ENCODE results near the gene RABL6.

Gene RABL6

GRCh38 chr9:136857166-136857565 is 49.4 kb downstream of the RABL6 start:
- Histone ChIP-seq H3K9me3 (no peaks in the 10 kb centered on the region), H3K27ac (no peak overlapping the region), H3K27me3 (no peaks in the 10 kb centered on the region), H3K4me3 (no peak overlapping the region), H3K9ac (no peak overlapping the region), H4K20me1 (peaks cover 84% of the 10 kb centered on the region), H3K36me3 (peaks cover 36% of the 10 kb centered on the region), H3K4me1 (peaks cover 93% of the 10 kb centered on the region), H3K4me2 (peak overlapping the region; percentile 95)
- TF ChIP-seq Cebpa-rat (IDR thresholded peaks at IDR 0.05): no peak

- Histone ChIP-seq H3K4me2 (peak overlapping the region; percentile 95), H3K9me3 (no peaks in the 10 kb centered on the region), H3K27ac (peak overlapping the region; percentile 77)
These were observed 50.0 kb downstream of the RABL6 start for GRCh38 chr9:136857581-136858412.

DNA sequence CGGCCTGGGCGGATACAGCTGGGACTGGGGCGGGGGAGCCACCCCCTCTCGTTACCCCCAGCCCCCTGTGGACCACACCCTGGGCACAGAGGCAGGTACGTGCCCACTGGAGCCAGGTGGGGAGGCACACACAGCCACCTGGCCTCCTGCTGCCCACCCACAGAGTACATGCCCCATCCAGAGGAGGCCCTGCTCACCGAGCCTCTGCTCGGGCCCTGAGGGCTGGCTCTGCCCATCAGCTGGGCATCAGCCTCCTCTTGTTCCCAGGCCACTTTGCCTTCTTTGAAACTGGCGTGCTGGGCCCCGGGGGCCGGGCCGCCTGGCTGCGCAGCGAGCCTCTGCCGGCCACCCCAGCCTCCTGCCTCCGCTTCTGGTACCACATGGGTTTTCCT is 50.7 kb downstream of the RABL6 start:
- H3K4me3 ChIP-seq: no peak overlapping the region
- peaks cover 48% of the 10 kb centered on the region for H3K36me3 ChIP-seq
- no peaks in the 10 kb centered on the region for H3K9me3 ChIP-seq
- peak overlapping the region; percentile 95 for H3K4me2 ChIP-seq
- H3K9ac ChIP-seq: peak overlapping the region; percentile 72
- peaks cover 97% of the 10 kb centered on the region for H4K20me1 ChIP-seq
- H3K27me3 ChIP-seq: no peaks in the 10 kb centered on the region
- peak overlapping the region; percentile 77 for H3K27ac ChIP-seq
- peaks cover 87% of the 10 kb centered on the region for H3K4me1 ChIP-seq
- no peak for TF ChIP-seq Cebpa-rat (IDR thresholded peaks at IDR 0.05)

More at GRCh38 chr9:136857581-136858412, 50.0 kb downstream of the RABL6 start:
- Histone ChIP-seq H4K20me1 (peaks cover 90% of the 10 kb centered on the region), H3K4me1 (peaks cover 94% of the 10 kb centered on the region), H3K9ac (peak overlapping the region; percentile 72), H3K36me3 (peaks cover 42% of the 10 kb centered on the region), H3K27me3 (no peaks in the 10 kb centered on the region), H3K4me3 (no peak overlapping the region)
- no peak for TF ChIP-seq Cebpa-rat (IDR thresholded peaks at IDR 0.05)

DNA sequence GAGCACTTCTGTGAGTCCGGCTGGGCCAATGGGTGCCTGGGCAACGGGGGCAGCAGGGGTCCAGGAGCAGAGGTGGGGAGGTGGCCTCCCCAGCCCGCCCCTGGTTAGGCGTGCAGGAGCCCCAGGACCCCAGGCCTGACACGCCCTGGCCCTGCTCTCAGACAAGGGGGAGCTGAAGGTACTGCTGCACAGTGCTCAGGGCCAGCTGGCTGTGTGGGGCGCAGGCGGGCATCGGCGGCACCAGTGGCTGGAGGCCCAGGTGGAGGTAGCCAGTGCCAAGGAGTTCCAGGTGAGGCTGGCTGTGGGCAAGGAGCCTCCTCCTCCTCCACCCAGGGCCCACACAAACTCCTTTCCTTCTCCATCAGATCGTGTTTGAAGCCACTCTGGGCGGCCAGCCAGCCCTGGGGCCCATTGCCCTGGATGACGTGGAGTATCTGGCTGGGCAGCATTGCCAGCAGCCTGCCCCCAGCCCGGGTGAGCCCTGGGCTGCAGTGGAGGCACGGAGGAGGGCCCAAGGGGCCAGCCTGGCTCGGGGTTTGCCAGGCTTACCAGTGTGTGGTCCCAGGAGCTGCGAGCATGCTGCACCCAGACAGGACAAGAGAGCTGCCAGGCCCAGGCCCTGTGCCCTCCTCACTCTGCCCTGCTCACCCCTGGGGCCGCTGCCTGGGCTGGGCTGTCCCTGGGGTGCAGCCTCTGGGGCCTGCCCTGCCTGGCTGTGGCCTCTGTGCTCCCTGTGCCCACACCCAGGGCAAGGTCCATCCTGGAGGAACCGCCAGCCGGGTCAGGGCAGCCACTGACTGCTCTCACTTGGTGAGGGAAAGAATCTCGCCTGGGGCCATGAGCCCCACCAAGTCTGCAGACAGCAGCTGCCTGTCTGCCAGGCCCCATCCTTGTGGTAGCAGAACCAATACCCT is 51.4 kb downstream of the RABL6 start:
- Histone ChIP-seq H3K36me3 (peaks cover 55% of the 10 kb centered on the region), H3K27me3 (no peaks in the 10 kb centered on the region), H3K27ac (peak overlapping the region; percentile 77), H3K4me2 (peak overlapping the region; percentile 95), H4K20me1 (peaks cover 100% of the 10 kb centered on the region), H3K9ac (peak overlapping the region; percentile 72), H3K4me3 (peak overlapping the region; percentile 4), H3K4me1 (peaks cover 87% of the 10 kb centered on the region), H3K9me3 (no peaks in the 10 kb centered on the region)
- TF ChIP-seq Cebpa-rat (IDR thresholded peaks at IDR 0.05): no peak

DNA sequence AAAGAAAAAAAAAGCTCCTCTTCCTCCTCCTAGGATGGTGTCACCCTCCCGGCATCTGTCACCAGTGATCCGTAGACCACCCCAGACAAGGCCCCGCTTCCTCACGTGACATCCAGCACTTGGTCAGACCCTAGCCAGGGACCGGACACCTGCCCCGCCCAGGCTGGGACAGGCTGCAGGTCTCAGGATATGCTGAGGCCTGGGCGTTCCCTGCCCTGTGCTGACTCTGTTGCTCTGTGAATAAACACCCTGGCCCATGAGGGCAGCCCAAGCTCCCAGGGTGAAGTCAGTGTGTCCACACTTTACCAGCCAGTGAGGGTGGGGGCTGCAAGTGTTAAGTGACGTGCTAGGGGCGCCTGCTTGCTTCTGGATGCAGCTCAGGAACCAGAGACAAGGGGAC is 52.8 kb downstream of the RABL6 start:
- H3K4me3 ChIP-seq: no peak overlapping the region
- H3K4me2 ChIP-seq: peak overlapping the region; percentile 95
- TF ChIP-seq Cebpa-rat (IDR thresholded peaks at IDR 0.05): no peak
- H3K36me3 ChIP-seq: peaks cover 62% of the 10 kb centered on the region
- no peaks in the 10 kb centered on the region for H3K27me3 ChIP-seq
- 0 out of 2 replicates have a peak overlapping the region, but pooled peaks have one; percentile 18 for H3K27ac ChIP-seq
- no peaks in the 10 kb centered on the region for H3K9me3 ChIP-seq
- H3K4me1 ChIP-seq: peaks cover 86% of the 10 kb centered on the region
- peak overlapping the region; percentile 29; the same call in 1 of the 2 replicates for H3K9ac ChIP-seq
- peaks cover 100% of the 10 kb centered on the region for H4K20me1 ChIP-seq

DNA sequence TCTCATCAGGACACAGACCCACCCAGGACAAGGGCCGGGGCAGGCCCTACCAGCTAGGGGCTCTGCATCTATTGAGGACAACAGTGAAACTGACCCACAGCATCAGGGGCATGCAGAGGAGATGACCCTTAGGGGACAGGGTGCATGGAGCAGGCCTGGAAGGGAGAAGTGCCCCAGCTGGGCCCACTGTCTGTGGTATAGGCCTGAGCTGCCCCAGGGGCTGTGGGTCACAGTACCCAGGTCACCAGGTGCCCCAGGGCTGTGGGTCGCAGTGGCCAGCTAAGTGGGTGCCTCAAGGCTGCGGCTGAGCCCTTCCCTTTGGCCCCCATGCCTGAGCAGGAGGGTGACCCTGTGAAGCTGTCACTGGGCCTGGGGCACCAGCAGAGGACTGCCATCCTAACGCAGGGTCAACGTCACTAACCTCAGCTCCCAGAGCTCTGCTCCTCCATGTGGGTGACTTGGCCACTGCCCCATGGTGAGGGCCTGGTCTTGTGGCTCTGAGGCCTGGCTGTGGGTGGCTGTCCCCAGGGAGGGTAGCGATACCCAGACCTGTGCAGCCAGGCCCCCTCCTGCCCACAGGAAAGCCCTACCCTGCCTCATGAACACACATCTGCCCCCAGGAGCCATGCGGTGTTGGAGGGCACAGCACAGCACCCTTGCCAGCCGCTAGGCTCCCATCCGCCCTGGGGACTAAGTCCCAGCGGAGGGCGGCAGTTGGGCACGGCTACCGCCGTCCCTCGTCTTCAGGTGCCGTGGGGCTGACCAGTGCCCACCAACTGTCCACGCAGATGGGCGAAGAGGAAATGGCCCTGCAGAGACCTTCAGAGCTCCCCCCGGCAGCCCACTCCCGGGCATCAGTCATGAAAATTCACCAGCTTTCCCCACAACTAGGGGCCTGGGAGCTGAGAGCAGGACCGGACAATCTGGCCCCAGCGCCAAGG is 53.5 kb downstream of the RABL6 start:
- Histone ChIP-seq H3K4me1 (peaks cover 79% of the 10 kb centered on the region), H3K4me3 (no peak overlapping the region), H3K27me3 (no peaks in the 10 kb centered on the region), H3K4me2 (peak overlapping the region; percentile 95; the same call in 1 of the 2 replicates), H3K27ac (0 out of 2 replicates have a peak overlapping the region, but pooled peaks have one; percentile 18), H4K20me1 (peaks cover 93% of the 10 kb centered on the region), H3K9ac (peak overlapping the region; percentile 29; the same call in 1 of the 2 replicates), H3K36me3 (peaks cover 62% of the 10 kb centered on the region), H3K9me3 (no peaks in the 10 kb centered on the region)
- no peak for TF ChIP-seq Cebpa-rat (IDR thresholded peaks at IDR 0.05)

GRCh38 chr9:136861874-136862457 is 54.2 kb downstream of the RABL6 start:
- no peak for TF ChIP-seq Cebpa-rat (IDR thresholded peaks at IDR 0.05)
- peaks cover 86% of the 10 kb centered on the region for H4K20me1 ChIP-seq
- peak overlapping the region; percentile 95; the same call in 1 of the 2 replicates for H3K4me2 ChIP-seq
- H3K9me3 ChIP-seq: peaks cover 1% of the 10 kb centered on the region; the same call in 1 of the 2 replicates
- peaks cover 60% of the 10 kb centered on the region for H3K36me3 ChIP-seq
- no peak overlapping the region for H3K27ac ChIP-seq
- H3K27me3 ChIP-seq: no peaks in the 10 kb centered on the region
- H3K4me1 ChIP-seq: peaks cover 76% of the 10 kb centered on the region
- no peak overlapping the region for H3K4me3 ChIP-seq
- peak overlapping the region; percentile 29; the same call in 1 of the 2 replicates for H3K9ac ChIP-seq

- TF ChIP-seq Cebpa-rat (IDR thresholded peaks at IDR 0.05): no peak
- H3K36me3 ChIP-seq: peaks cover 58% of the 10 kb centered on the region
These were observed 55.3 kb downstream of the RABL6 start for GRCh38 chr9:136862849-136863622.

More at GRCh38 chr9:136862849-136863622, 55.3 kb downstream of the RABL6 start:
- no peaks in the 10 kb centered on the region for H3K27me3 ChIP-seq
- peaks cover 75% of the 10 kb centered on the region for H4K20me1 ChIP-seq
- H3K4me2 ChIP-seq: no peak overlapping the region
- H3K27ac ChIP-seq: no peak overlapping the region
- H3K4me3 ChIP-seq: no peak overlapping the region
- H3K9ac ChIP-seq: no peak overlapping the region
- H3K9me3 ChIP-seq: peaks cover 12% of the 10 kb centered on the region; the same call in 1 of the 2 replicates
- H3K4me1 ChIP-seq: peaks cover 73% of the 10 kb centered on the region
